GM18526 (cell line): Measurements from ENCODE around the gene CRYZL1.

ENCODE experiments used
- POLR2A ChIP-seq: IDR thresholded peaks from 3 replicates; pipeline ENCODE4 v1.6.1; 2011; ENCODE audit not compliant: insufficient read length; ENCODE audit errors: extremely low read depth

The CRYZL1 gene

DNA sequence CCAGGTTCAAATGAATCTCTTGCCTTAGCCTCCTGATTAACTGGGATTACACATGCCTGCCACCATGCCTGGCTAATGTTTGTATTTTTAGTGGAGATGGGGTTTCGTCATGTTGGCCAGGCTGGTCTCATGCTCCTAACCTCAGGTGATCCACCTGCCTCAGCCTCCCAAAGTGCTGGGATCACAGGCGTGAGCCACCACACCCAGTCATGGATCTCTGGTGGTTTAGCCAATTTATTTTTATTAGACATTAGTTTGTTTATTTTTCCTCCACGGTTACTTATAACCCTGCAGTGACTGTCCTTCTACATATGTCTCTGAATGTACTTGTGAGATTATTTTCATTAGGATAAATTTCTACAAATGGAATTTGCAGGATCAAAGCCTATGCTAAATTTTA is 6.0 kb upstream of the CRYZL1 start:
- TF ChIP-seq POLR2A = no peak

DNA sequence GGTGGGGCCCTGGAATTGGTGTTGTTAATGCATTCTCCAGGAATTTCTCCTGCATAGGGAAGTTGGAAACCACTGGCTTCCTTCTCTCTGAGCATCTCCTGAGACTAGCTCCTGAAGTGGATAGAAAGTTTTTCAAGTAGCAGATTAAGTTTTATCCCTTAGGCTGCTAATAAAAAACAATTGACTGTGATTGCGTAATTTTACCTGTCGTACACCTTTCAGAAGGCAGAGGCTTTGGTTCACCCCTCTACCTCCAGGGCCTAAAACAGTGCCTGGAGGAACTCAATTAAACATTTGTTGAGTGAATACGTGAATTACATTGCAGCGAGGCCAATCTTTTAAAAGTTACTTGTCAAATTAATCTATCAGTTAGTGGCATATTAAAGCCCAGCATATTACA is 4.2 kb upstream of the CRYZL1 start:
- TF ChIP-seq POLR2A = no peak

DNA sequence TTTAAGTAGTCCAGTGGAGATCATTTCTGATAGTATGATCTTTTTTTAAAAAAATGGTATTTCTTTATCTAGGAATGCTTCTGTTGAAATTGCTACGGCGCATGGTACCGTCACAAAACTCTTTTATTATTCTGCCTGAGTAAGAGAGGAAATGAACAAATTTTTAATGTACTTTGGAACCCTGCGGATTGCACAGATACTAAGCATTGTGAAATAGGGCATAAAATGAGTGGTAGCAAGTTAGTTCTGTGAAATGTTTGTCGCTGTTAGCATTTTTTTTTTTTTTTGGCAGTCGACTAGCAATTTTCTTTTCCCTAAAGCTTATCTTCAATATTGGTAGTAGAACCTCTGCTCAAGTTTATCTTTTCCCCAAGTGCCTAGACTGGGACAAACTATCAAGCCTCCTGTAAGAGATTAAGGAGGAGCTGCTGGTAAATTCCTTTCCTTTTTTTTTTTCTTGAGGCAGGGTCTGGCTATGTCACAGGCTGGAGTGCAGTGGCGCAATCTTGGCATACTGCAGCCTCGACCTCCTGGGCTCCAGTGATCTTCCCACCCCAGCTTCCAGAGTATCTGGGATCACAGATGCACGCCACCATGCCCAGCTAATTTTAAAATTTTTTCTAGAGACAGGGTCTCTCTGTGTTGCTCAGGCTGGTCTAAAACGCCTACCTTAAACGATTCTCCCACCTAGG is 3.0 kb upstream of the CRYZL1 start:
- TF ChIP-seq POLR2A = no peak

DNA sequence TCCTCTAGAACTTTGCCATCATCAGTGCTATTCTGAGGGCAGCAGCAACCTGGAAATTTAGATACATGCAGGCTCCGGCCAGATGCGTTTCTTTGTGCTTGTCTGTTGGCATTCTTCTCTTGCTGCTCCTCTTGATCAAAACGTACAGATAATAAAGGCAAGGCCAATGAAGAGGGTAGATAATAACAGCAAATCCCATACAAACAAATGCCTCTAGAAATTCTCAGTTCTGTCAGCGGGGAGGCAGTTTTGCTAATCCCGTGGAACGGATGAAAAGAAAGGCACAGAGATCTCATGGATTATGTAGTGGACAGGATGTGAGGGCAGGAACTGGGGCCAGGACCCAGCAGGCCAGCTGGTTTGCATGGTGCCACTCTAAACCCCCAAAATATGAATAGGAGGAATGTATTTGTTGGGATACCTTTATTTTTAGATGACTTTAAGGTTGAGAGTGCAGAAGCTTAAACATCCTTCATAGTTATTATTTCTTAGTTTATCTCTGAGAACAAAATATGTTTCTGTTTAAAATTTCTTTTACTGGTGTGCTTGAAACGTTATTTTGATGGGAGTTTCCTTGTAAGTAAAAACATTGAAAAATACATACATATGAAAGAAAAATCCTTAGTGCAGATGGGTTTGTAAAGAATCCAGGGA is 2.2 kb upstream of the CRYZL1 start:
- TF ChIP-seq POLR2A = no peak

DNA sequence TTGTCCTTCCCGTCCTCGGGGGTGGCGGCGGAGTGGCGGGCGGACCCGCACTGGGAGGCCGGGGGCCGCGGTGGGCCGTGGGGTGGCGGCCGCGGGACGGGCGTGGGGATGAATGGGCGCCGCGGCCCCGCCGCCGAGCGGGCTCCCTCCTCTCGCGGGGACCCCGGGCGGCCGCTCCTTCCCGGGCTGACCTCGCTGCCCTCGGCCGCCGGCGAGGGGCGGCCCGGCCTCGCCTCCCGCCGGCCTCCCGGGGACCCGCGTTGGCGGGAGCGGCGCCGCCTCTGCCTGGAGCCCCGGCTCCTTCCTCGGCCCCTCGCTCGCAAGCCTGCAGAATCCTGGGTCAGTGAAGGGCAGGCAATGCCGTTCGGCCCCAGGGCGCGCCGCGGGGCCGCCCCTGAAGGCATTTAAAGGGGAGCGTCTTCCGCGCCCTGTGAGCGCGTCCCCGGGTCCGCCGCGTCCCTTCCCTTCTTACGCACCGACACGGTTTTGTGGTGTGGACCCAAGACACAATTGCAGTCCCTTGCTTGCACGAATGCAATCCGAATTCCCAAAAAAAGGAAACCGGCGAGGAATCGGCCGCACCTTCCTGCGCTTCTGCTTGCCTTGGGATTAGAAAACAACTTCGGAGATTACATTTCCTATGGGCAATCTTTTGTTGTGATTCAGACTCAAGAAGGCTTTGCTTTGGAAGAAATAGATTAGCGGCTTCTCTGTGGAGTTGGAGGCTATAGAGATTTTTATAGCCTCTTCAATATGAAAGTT is 1.5 kb upstream of the CRYZL1 start:
- TF ChIP-seq POLR2A = no peak

DNA sequence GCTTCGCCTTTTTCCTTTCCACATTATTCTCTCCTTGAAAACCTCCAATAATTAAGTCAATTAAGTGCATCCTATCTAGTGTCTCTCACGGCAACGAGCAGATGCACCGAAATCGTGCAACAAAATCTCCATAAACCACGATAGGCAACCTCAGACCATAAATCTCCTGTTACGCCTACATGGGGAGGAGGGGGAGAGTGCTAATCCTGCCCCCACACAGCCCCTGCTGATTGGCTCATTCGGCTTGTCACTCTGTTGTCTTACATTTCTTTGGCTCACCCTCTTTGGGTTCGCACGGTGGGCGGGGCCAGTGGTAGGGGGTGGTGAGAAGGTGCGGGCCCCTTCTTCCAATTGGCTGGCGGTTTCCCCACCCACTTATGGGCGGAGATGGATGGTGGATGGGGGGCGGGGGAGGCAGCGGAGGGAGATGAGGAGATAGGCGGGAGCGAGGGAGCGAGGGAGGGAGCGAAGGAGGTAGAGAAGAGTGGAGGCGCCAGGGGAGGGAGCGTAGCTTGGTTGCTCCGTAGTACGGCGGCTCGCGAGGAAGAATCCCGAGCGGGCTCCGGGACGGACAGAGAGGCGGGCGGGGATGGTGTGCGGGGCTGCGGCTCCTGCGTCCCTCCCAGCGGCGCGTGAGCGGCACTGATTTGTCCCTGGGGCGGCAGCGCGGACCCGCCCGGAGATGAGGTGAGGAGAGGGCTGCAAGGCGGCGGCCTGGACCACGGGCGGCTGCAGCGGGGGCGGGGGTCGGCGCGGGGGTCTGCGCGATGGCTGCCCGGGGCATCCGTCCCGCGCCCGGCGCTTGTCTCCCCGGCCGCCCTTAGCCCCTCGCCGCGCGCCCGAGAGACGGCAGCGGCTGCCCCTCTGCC is 720 bp upstream of the CRYZL1 start, which contains the start of gene ITSN1:
TSS of gene ITSN1 (plus strand) at position 475 of the 869 bp plus-strand sequence. CDS start 76,328 bp downstream, outside the sequence.
- peak; percentile 16 for TF ChIP-seq POLR2A

DNA sequence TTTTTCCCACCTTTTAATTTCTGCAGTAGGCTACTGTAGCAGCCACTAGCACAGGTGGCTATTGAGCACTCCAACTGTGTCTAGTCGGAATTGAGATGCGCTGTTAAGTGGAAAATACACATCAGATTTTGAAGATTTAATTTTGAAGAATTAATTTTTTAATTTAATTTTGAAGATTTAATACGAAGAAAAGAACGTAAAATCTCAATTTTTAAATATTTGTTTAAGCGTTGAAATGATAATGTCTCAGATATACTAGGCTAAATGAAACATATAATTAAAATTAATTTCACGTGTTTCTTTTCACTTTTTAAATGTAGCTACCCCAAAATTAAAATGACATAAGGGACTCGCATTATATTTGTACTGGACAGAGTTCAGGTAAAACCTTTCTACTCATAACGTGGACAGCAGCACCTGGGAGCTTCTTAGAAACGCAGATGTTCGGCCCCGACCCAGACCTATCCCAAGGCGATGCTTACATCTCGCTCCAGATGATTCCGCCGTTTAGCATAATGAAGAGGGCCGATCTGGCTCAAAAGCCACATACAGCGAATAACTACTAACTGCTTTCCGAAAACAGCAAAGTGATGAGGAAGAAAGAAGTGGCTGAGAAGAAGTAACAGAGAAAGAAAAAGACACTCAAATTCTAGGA is 717 bp downstream of the CRYZL1 start:
- TF ChIP-seq POLR2A = no peak

DNA sequence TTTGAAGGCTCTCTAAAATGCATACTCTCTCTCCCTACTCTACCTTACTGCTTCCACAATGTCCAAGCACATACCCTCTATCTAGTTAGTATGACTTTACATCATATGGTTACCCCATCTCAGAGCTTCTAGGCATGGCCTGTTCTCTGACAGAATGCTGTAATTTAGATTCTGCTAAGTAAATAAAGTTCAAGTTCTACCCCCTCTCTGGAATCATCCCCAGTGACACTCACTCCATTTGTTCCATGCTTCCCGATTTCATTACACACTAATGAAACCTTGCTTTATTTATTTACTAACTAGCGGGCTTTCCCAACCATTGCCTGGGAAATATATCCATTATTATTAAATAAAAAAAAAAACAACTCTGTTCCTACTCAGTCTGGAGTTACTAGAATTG is 7.3 kb downstream of the CRYZL1 start:
- no peak for TF ChIP-seq POLR2A

DNA sequence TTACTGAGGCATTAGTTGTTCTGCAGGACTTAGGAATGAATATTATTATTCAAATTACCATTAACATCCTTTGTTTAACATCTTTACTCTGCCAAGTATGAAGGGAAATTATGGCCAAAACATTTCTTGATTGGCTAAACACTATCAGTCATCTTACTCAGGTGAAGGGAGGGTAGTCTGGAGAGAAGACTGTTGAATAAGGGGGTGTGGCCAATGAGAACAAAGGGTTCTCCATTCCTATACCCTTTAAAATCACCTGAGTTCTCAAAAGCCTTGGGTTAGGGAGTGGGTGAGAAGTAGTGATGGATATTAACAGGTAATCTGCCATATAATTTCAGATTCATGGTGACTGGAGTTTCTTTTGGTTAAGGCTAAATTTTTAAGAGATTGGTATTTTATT is 19.3 kb downstream of the CRYZL1 start:
- no peak for TF ChIP-seq POLR2A

DNA sequence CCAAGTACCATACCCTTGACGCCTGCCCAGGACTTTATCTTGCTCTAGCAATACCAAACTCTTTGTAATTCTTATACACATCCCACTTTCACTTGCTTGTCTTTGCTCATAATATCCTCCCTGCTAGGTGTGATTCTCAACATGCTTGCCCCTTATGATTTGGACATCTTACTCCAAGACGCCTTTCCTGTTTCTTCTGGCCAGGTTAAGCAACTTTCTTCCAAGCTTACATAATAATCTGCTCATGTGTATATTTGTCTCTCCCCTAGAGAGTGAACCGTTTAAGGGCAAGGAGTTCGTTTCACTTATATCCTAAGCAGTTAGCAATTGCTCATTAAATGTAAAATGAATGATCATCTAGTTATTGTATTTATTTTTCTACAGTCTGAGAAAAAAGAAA is 21.8 kb downstream of the CRYZL1 start:
- no peak for TF ChIP-seq POLR2A

DNA sequence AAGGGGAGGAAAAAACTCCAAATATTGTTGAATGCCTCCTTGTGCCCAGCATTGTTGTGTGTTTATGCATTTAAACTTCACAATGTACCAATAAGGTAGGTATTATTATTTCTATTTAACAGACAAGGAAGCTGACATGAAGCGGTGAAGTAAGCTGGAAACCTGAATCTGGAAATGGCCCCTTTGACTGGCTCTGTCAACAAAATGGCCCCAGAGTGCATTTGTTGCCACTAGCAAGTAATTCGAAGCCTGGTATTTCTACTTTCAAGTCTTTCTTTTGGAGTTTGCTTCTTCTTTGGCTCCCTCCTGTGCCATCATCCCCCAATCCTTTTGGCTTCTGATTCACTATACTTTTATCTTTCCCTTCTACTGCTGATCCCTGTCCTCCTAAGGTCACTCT is 23.1 kb downstream of the CRYZL1 start:
- no peak for TF ChIP-seq POLR2A

DNA sequence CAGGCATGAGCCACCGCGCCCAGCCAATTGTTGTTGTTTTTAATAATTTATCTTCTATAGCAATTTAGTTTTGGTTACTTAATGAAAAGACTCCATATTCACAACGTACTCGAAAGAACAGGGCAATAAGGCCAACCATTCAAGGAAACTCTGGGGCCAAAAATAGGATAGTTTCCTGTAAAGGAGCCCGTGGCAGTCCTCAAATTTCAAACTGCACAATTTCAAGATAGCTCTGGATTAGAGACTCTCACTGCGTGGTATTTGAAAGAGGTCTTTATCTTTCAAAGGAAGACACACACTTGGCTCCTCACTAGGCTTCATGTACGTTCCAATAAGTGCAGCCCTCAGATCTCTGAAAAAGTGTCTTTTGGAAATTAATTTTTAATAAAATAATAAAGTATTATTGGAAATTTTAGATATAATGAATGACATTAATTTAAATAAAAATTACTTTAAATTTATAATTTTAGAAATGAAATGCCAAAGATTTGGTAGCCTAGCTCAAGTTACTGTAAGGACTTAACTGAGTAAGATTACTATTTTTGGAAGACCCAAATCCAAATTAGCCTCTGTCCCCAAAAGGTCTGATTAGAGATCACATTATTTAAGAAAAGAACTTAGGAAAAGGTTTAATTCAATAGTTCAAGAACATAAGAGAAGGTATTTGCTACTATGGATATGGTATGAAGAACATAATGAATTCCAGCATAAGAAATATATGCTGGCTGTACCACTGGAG is 30.4 kb downstream of the CRYZL1 start:
- TF ChIP-seq POLR2A = no peak

DNA sequence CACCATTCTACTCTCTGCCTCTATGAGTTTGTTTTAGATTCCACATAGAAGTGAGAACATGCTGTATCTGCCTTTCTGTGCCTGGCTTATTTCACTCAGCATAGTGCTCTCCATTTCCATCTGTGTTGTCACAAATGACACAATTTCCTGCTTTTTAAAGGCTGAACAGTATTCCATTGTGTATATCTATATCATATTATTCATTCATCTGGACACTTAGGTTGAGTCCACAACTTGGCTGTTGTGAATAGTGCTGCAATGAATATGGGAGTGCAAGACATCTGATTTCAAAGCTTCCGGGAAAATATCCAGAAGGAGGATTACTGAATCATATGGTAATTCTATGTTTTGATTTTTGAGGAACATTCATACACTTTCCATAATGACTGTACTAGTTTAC is 33.0 kb downstream of the CRYZL1 start:
- TF ChIP-seq POLR2A = no peak

DNA sequence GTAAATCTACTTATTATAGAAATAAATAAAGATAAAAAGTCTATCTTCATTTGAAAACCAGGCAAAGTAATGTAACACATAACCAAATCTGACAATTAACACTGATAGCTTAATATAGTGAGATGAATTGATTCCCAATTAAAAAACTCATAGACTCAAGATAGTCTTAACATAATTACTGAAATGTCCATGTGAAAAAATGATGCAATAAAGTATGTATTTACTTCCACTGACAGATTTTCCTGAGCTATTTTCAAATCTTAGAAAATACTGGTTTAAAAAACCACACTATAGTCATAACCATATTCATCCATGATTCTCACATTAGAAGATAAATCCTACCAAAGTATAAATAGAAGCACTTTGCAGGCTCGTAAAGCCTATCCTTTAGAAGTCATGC is 43.5 kb downstream of the CRYZL1 start:
- no peak for TF ChIP-seq POLR2A
